GM12874 (cell line): ENCODE measurements around the gene CNPPD1.

Source experiments
- TF ChIP-seq, protein P1 (sequence below): IDR thresholded peaks from 2 replicates; pipeline ENCODE4 v1.5.1; 2011; ENCODE audit warnings: low read depth, mild to moderate bottlenecking, control low read depth, low read length, moderate library complexity; ENCODE audit not compliant: insufficient read depth

Gene CNPPD1

DNA sequence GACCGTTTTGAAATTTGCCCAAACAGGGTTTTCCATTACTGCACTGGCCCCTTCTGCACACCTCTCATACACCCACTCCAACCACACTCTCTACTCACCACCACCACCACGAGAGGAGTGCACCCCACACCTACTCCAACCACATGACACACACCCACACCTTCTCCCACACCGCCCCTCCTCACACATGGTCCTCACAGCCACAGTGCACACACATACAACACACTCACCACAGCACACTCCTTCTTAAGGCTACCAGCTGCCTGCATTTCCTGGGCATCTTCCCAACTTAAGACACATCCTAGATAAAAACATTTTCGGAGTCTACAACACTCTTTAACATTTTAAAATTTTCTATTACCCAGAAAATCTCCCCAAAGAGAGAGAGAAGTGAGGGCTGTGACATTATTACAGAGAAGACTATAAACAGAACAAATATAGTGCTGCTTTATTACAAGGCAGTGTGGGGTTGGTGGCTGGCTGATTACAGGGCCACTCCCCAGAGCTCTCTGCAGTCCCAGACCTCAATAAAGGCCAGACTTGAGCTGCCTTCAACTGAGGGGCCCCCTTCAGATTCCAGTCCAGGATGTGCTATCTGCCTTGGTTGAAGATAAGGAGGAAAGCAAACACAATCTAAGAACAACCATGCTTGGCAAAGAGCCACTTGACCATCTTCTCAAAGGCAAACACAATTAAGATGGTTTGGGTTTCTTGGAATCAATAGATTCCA lies 52.2 kb downstream of the CNPPD1 start:
- TF ChIP-seq, protein P1, sequence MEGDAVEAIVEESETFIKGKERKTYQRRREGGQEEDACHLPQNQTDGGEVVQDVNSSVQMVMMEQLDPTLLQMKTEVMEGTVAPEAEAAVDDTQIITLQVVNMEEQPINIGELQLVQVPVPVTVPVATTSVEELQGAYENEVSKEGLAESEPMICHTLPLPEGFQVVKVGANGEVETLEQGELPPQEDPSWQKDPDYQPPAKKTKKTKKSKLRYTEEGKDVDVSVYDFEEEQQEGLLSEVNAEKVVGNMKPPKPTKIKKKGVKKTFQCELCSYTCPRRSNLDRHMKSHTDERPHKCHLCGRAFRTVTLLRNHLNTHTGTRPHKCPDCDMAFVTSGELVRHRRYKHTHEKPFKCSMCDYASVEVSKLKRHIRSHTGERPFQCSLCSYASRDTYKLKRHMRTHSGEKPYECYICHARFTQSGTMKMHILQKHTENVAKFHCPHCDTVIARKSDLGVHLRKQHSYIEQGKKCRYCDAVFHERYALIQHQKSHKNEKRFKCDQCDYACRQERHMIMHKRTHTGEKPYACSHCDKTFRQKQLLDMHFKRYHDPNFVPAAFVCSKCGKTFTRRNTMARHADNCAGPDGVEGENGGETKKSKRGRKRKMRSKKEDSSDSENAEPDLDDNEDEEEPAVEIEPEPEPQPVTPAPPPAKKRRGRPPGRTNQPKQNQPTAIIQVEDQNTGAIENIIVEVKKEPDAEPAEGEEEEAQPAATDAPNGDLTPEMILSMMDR, result no peak

DNA sequence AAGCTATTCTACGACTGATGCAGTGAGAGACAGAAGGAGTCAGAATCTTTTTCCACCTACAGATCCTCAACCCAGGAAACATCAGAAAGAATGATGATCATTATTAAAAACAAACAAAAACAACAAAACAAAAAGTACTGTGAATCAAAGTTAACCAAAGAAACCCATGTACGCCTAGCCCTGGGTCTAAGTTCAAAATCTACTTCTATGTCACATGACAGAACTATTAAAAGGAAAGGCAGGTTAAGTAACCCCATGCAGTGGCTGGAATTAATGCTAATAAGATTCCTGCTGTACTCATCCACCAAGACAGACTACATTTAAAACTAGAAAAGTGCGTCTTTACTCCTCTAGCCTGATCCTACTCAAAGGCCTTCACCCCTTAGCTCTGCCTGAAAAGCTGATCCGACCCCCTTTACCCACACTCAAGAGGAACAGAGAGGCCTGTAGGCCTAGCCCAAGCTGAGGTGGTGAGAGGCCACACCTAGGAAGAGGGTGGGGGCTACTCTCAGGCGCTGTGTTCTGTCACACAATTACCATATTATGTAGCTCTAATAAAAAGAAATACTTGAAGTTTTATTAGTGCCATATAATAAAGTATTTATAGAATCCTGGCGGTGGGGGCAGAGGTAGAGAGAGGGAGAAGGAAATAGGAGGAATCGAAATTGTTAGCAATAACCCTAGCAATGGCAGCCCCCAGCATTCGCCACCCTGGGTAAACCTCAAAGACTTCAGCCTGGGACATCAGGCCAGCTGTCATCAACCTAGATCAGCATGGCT lies 53.2 kb downstream of the CNPPD1 start:
- TF ChIP-seq, protein P1, result no peak

DNA sequence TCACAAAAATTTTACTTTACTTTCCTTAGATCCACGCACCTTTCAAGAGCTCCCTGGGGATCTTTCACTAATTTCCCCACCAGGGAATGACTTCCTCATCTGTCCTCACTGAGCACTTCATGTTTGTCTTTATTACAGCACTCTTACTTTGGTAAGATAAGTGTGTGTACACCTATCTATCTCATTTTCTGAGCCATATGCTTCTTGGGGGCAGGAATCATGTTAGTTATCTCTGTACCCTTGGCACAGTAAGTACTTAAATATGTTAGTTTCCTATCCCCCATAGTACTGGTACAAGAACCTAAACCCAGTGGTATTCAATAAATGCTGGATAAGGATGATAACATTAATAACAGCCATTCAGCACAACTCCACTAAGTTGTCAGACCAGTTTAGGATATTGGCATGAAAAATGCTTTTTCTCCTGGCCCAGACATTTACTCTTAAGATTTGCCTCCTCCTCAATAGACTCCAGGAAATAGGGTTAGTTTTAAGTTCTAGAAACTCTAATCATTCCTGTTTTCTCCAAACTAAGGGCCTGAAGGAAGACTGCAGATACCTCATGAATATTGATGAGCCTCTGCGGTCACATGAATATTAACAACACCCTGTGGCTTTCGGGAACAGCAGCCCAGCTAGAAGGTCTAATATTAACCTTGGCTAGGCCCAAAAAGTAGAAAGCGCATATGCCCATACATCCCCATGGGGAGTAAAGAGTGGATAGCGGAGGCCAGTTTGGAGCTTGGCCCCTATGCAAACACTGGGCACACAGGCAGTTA lies 54.3 kb downstream of the CNPPD1 start:
- TF ChIP-seq, protein P1, result no peak
